Trophoblast cell (in vitro differentiated cells and primary cell): ENCODE data around the gene TEX44.
A peak's percentile ranks its signal among the peaks of the same experiment; 100 is the strongest.

Source experiments
- DNase-seq, 2 donors: peaks; one replicate each; pipeline ENCODE4 v3.0.0-alpha.2; 2016
- H2AFZ ChIP-seq: 2 replicates; pipeline ENCODE4 v1.6.1; 2013; ENCODE audit warnings: low read length, moderate library complexity, mild to moderate bottlenecking; ENCODE audit not compliant: insufficient read depth, poor library complexity
- H2AK5ac ChIP-seq: 2 replicates; pipeline ENCODE4 v1.6.1; 2013; ENCODE audit warnings: mild to moderate bottlenecking, low read length
- H2BK120ac ChIP-seq: 2 replicates; pipeline ENCODE4 v1.6.1; 2013; ENCODE audit warnings: low read length, mild to moderate bottlenecking, moderate library complexity; ENCODE audit not compliant: insufficient read depth, poor library complexity
- H2BK12ac ChIP-seq: 2 replicates; pipeline ENCODE4 v1.6.1; 2013; ENCODE audit warnings: mild to moderate bottlenecking, low read length, moderate library complexity
- H2BK5ac ChIP-seq: 2 replicates; pipeline ENCODE4 v1.6.1; 2013; ENCODE audit warnings: low read length, low read depth, moderate library complexity, mild to moderate bottlenecking; ENCODE audit not compliant: poor library complexity
- H3K14ac ChIP-seq: 2 replicates; pipeline ENCODE4 v1.6.1; 2013; ENCODE audit warnings: mild to moderate bottlenecking, low read length
- H3K18ac ChIP-seq: 2 replicates; pipeline ENCODE4 v1.6.1; 2013; ENCODE audit warnings: mild to moderate bottlenecking, low read length
- H3K23ac ChIP-seq: 2 replicates; pipeline ENCODE4 v1.6.1; 2013; ENCODE audit warnings: low read length
- H3K27ac ChIP-seq: 2 replicates; pipeline ENCODE4 v1.5.1; 2013; ENCODE audit warnings: low read depth, mild to moderate bottlenecking, inconsistent platforms, low read length, moderate library complexity
- H3K27me3 ChIP-seq: 2 replicates; pipeline ENCODE4 v1.6.1; 2013; ENCODE audit warnings: inconsistent platforms, mild to moderate bottlenecking, low read length, moderate library complexity; ENCODE audit not compliant: insufficient read depth
- H3K36me3 ChIP-seq, 2 experiments: 1 replicate in 1 of 2; 2 replicates in 1 of 2; pipeline ENCODE4 v1.6.1; 2013; ENCODE audit warnings: low read length in 2 of 2, mild to moderate bottlenecking in 2 of 2, moderate library complexity in 1 of 2; ENCODE audit not compliant: insufficient read depth in 2 of 2, control insufficient read depth in 1 of 2
- H3K4ac ChIP-seq: 2 replicates; pipeline ENCODE4 v1.6.1; 2013; ENCODE audit warnings: low read depth, mild to moderate bottlenecking, low read length, moderate library complexity
- H3K4me1 ChIP-seq, 2 experiments: 1 replicate in 1 of 2; 2 replicates in 1 of 2; pipeline ENCODE4 v1.6.1; 2013; ENCODE audit warnings: low read length in 2 of 2, mild to moderate bottlenecking in 2 of 2, moderate library complexity in 1 of 2; ENCODE audit not compliant: insufficient read depth in 2 of 2, control insufficient read depth in 1 of 2
- H3K4me2 ChIP-seq: 2 replicates; pipeline ENCODE4 v1.6.1; 2013; ENCODE audit warnings: inconsistent platforms, mild to moderate bottlenecking, low read length, moderate library complexity
- H3K4me3 ChIP-seq: 2 replicates; pipeline ENCODE4 v1.5.1; 2013; ENCODE audit warnings: mild to moderate bottlenecking, low read depth, low read length, inconsistent platforms
- H3K79me1 ChIP-seq: one replicate; pipeline ENCODE4 v1.6.1; 2013; ENCODE audit warnings: low read length
- H3K79me2 ChIP-seq: 2 replicates; pipeline ENCODE4 v1.6.1; 2013; ENCODE audit warnings: low read length, mild to moderate bottlenecking; ENCODE audit not compliant: control insufficient read depth, insufficient read depth, poor library complexity
- H3K9ac ChIP-seq: 2 replicates; pipeline ENCODE4 v1.6.1; 2013; ENCODE audit warnings: mild to moderate bottlenecking, low read length
- H3K9me3 ChIP-seq: 2 replicates; pipeline ENCODE4 v1.6.1; 2013; ENCODE audit warnings: low read depth, mild to moderate bottlenecking, control low read depth, inconsistent platforms, low read length; ENCODE audit not compliant: insufficient read depth
- H4K12ac ChIP-seq: 2 replicates; pipeline ENCODE4 v1.6.1; 2013; ENCODE audit warnings: low read depth, mild to moderate bottlenecking, low read length, moderate library complexity
- H4K8ac ChIP-seq: 2 replicates; pipeline ENCODE4 v1.6.1; 2013; ENCODE audit warnings: low read depth, mild to moderate bottlenecking, low read length, moderate library complexity
- H4K91ac ChIP-seq: one replicate; pipeline ENCODE4 v1.6.1; 2013; ENCODE audit warnings: low read depth, mild to moderate bottlenecking, low read length, moderate library complexity
- WGBS: extraction: QIAGEN DNeasy Blood & Tissue Kit; methylation state at CpG from one replicate; pipeline ENCODE4 v1.1.7; 2013; ENCODE audit warnings: missing lambda C conversion rate; ENCODE audit not compliant: insufficient read length, insufficient coverage; ENCODE audit errors: extremely low coverage; 5-methylcytosine and 5-hydroxymethylcytosine counted together

Gene TEX44

DNA sequence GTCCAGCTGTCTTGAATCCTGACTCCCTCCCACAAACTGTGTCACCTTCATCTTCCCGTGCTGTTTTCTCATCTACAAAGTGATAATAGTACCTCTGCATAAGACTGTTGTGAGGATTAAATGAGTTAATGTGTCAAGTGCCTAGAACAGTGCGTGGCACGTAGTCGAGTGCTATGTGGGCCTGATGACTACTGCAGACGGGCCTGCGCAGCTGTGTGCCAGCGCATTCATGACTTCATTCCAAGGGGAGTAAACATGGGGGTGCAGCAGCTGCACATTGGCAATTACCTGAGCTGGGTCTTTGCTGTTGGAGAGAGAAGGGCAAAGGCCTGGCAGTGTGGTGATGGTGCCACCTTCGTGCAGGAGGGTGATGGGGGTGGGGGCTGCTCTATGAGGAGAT lies 5.0 kb downstream of the TEX44 start:
- no peak overlapping the region for H2AFZ ChIP-seq
- no peak overlapping the region for H2BK5ac ChIP-seq
- no peak overlapping the region for H2AK5ac ChIP-seq
- H3K4me1 ChIP-seq, result peaks cover 2 to 10% of the 10 kb centered on the region in 2 experiments
- no peak overlapping the region for H3K14ac ChIP-seq
- H2BK120ac ChIP-seq, result no peak overlapping the region
- no peaks in the 10 kb centered on the region for H3K27me3 ChIP-seq
- H3K18ac ChIP-seq, result no peak overlapping the region
- no peak overlapping the region for H3K9ac ChIP-seq
- WGBS, result no CpG with 5 or more reads among the region's 8 CpGs
- H3K79me2 ChIP-seq, result no peaks in the 10 kb centered on the region
- no peak overlapping the region for H2BK12ac ChIP-seq
- no peak overlapping the region for H3K4ac ChIP-seq
- peaks cover 5% of the 10 kb centered on the region for H3K79me1 ChIP-seq
- peaks cover 3% of the 10 kb centered on the region for H3K9me3 ChIP-seq
- H3K4me3 ChIP-seq, result no peak overlapping the region
- H4K12ac ChIP-seq, result no peak overlapping the region
- no peaks in the 10 kb centered on the region for H3K36me3 ChIP-seq
- H4K8ac ChIP-seq, result no peak overlapping the region
- H4K91ac ChIP-seq, result no peak overlapping the region
- H3K23ac ChIP-seq, result no peak overlapping the region
- no peak overlapping the region for H3K4me2 ChIP-seq
- H3K27ac ChIP-seq, result no peak overlapping the region
- peak; percentile 90 for DNase-seq

GRCh38 chr2:231600619-231601355 lies 8.1 kb downstream of the TEX44 start:
- no peak overlapping the region for H3K4me3 ChIP-seq
- peaks cover 20 to 27% of the 10 kb centered on the region in 2 experiments for H3K4me1 ChIP-seq
- no peak overlapping the region for H2BK5ac ChIP-seq
- no peak overlapping the region for H3K9ac ChIP-seq
- H3K27me3 ChIP-seq, result no peaks in the 10 kb centered on the region
- H2BK12ac ChIP-seq, result peak overlapping the region; percentile 48
- peak overlapping the region; percentile 16 for H4K91ac ChIP-seq
- no peak overlapping the region for H2AFZ ChIP-seq
- H2AK5ac ChIP-seq, result peak overlapping the region; percentile 16
- H2BK120ac ChIP-seq, result peak overlapping the region; percentile 20
- no peak overlapping the region for H4K12ac ChIP-seq
- no peak overlapping the region for H3K18ac ChIP-seq
- peaks cover 28% of the 10 kb centered on the region for H3K79me1 ChIP-seq
- no peak for DNase-seq
- no peaks in the 10 kb centered on the region for H3K9me3 ChIP-seq
- H3K36me3 ChIP-seq, result no peaks in the 10 kb centered on the region
- H3K27ac ChIP-seq, result no peak overlapping the region
- no peak overlapping the region for H4K8ac ChIP-seq
- WGBS, result no CpG with 5 or more reads among the region's 11 CpGs
- no peak overlapping the region for H3K4ac ChIP-seq
- H3K14ac ChIP-seq, result peak overlapping the region; percentile 13
- no peak overlapping the region for H3K4me2 ChIP-seq
- H3K79me2 ChIP-seq, result peaks cover 11% of the 10 kb centered on the region
- no peak overlapping the region for H3K23ac ChIP-seq

- no peak overlapping the region for H2BK5ac ChIP-seq
- no CpG with 5 or more reads among the region's 12 CpGs for WGBS
Measured at GRCh38 chr2:231601356-231602229, 8.9 kb downstream of the TEX44 start.

GRCh38 chr2:231602859-231603467 lies 10.3 kb downstream of the TEX44 start:
- no peak overlapping the region for H3K4me2 ChIP-seq
- H3K14ac ChIP-seq, result peak overlapping the region; percentile 69
- H3K23ac ChIP-seq, result no peak overlapping the region

More at GRCh38 chr2:231601356-231602229, 8.9 kb downstream of the TEX44 start:
- no peak overlapping the region for H3K9ac ChIP-seq
- no peak overlapping the region for H2AFZ ChIP-seq
- H3K4me2 ChIP-seq, result no peak overlapping the region
- H3K4ac ChIP-seq, result no peak overlapping the region
- H2BK120ac ChIP-seq, result no peak overlapping the region
- H3K23ac ChIP-seq, result no peak overlapping the region
- no peaks in the 10 kb centered on the region for H3K27me3 ChIP-seq
- H4K8ac ChIP-seq, result no peak overlapping the region
- peak overlapping the region; percentile 69 for H2BK12ac ChIP-seq
- no peaks in the 10 kb centered on the region for H3K36me3 ChIP-seq
- H3K4me3 ChIP-seq, result no peak overlapping the region
- no peak overlapping the region for H4K12ac ChIP-seq
- H3K4me1 ChIP-seq, result peaks cover 23 to 29% of the 10 kb centered on the region in 2 experiments
- no peaks in the 10 kb centered on the region for H3K9me3 ChIP-seq
- peaks cover 11% of the 10 kb centered on the region for H3K79me2 ChIP-seq
- no peak overlapping the region for H3K14ac ChIP-seq
- H3K79me1 ChIP-seq, result peaks cover 29% of the 10 kb centered on the region
- H3K27ac ChIP-seq, result no peak overlapping the region
- H4K91ac ChIP-seq, result peak overlapping the region; percentile 50
- no peak overlapping the region for H3K18ac ChIP-seq
- H2AK5ac ChIP-seq, result no peak overlapping the region
- DNase-seq, result peak; percentile 97 to 100

More at GRCh38 chr2:231602859-231603467, 10.3 kb downstream of the TEX44 start:
- peak overlapping the region; percentile 97 for H2BK12ac ChIP-seq
- peak overlapping the region; percentile 78 for H2AK5ac ChIP-seq
- no peaks in the 10 kb centered on the region for H3K9me3 ChIP-seq
- peak overlapping the region; percentile 55 for H4K8ac ChIP-seq
- peak in 1 of 2 donors; percentile 17 for DNase-seq
- H3K9ac ChIP-seq, result no peak overlapping the region
- no peaks in the 10 kb centered on the region for H3K36me3 ChIP-seq
- H4K12ac ChIP-seq, result no peak overlapping the region
- no peaks in the 10 kb centered on the region for H3K27me3 ChIP-seq
- H2BK120ac ChIP-seq, result peak overlapping the region; percentile 89
- WGBS, result no CpG with 5 or more reads among the region's 6 CpGs
- H2AFZ ChIP-seq, result peak overlapping the region; percentile 46
- peak overlapping the region; percentile 88 for H4K91ac ChIP-seq
- peak overlapping the region; percentile 68 for H3K18ac ChIP-seq
- peak overlapping the region; percentile 36 for H3K4ac ChIP-seq
- H3K79me2 ChIP-seq, result peaks cover 11% of the 10 kb centered on the region
- no peak overlapping the region for H3K27ac ChIP-seq
- H3K4me1 ChIP-seq, result peaks cover 23 to 29% of the 10 kb centered on the region in 2 experiments
- H3K4me3 ChIP-seq, result no peak overlapping the region
- H2BK5ac ChIP-seq, result peak overlapping the region; percentile 51
- peaks cover 29% of the 10 kb centered on the region for H3K79me1 ChIP-seq
